GM21576 (cell line): Measurements from ENCODE around the gene RASGRP1.

Source experiments
- ATAC-seq: cut with Tn5 transposase; IDR thresholded peaks from one replicate; pipeline ENCODE4 v1.9.1; 2021; ENCODE audit warnings: mild to moderate bottlenecking, moderate library complexity; ENCODE audit not compliant: unreplicated experiment

The RASGRP1 gene

DNA sequence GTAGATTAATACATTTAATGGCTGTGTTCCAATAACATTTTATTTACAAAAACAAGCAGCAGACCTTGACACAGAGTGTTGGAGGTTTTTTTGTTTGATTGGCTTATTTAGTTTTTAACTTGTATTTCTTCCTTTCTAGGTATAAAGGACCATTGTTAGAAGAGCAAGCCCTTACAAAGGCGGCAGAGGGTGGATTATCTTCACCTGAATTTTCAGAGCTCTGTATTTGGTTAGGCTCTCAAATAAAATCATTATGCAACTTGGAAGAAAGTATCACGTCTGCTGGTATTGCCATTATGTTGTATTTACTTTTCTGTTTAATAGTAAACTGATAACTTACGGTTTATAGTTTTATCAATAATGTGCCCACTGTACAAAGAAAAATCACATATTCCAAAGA, 100.7 kb downstream of the RASGRP1 start:
- no peak for ATAC-seq

DNA sequence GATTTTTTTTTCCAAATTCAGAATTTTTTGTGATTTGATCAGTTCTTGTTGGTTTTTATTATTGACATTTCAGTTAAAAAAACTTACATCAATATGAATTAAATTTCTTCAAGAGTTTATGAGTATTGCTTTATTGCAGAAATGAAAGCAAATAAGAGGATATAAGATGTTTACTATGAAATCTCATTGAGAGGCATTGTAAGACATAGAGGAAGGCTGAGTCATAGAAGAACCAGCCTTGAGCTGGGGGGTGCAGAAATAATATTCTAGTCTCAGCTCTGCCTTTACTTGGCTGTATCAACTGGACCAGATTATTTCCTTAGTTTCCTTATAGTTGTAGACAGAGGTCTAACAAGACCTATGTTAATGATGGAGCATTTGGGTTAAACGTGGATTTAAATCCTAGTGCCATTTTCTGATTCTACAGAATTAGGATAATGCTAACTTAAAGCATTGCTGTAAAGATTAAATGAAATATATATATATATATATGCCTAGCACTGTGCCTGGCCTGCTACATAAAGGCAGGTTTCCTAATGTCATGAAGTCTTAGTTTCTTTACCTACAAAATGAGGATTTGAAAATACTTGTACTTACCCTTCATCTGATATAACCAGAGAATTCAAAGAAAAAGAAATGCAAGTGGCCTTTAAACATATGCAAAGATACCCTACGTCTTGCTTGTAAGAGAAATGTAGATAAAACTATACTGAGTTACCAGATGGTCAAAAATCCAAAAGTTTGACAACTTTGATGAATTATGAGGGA, 103.4 kb downstream of the RASGRP1 start:
- peak; percentile 82 for ATAC-seq

DNA sequence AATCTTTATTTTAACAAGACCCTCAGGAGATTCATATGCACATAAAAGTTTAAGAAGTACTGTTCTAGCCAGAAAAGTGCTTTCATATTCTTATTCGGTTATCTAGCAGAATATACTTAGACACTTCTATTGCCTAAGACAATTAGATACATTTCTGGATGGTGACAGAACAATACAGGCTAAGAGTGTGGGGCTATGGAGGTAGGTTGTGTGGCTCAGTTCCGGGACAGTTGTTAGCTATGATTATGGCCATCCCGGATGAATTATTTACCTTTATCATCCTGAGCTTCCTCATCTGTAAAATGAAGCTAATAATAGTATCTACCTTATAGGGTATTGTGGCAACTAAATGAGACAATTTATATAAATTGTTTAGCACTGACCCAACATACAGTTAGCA, 104.1 kb downstream of the RASGRP1 start:
- ATAC-seq, result no peak

DNA sequence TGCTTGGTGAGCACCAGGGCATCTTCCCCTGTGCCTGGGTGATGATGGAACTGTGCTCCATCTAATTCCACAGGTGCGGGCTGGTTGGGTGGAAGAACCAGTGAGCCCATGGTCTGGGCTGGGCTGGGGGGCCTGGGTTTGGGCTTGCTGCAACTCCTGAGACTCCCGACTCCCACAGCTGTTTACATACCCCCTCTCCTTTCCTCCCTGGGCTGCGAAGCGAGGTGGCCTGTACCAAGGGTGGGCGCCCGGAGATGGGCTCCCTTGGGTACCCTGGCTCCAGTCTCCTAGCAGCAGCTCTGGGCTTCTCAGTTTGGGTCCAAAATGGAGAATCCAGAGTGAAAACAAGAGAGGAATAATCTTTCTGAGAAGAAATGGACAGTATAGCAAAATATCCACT, 105.1 kb downstream of the RASGRP1 start:
- no peak for ATAC-seq

DNA sequence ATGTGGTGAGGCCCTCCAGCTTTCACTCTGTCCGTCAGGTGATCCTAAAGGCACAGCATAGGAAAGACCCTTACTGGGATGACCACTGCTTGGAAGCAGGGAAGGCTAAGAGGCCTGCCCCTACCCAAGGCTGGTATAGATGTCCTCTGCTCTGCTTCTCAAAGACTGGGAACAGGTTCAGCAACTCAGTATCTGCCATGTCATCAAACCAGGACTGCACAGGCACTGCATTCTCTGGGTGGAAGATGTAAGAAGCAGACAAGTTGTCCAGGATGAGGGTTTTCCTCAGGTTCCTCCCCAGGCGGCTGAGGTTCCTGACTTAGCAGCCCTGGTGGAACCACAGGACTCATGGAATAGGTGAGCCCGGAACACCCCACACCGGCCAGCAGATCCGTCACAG, 106.0 kb downstream of the RASGRP1 start:
- ATAC-seq, result no peak

DNA sequence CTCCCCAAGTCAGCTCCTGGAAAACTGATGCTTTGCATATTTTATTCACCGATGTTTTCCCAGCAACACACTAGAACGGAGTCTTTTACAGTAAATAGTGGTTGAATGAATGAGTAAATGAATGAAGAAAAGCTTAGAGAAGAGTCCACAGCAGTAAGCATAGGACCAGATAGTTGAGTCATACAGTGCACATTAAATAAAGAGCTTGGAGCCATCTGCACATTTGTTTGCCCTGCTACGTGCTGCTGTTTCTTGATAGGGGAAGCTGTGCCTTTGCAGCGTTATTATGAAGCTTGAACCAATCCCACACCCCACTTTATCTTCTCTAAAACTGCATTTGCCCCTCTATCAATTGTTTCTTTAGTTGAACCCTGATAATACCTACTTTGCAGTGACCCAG, 109.5 kb downstream of the RASGRP1 start:
- no peak for ATAC-seq

DNA sequence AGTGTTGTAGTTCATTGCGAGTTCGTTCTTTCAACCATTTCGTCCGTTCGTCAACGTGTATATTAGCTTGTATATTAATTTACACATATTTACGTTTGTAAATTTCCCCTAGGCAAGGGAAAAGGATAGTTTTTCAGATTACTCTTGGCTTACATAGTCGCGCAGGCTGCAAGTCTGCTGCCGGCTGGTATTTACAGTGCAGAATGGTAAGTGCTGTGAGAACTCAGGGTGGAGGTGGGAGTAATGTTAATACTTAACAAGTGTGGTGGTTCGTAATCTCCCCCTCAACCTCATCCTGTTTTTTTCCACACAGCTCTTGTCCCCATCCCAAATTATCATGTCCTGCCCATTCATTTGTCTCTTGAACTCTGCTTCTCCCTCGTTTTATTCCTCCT, 109.9 kb downstream of the RASGRP1 start:
- no peak for ATAC-seq

DNA sequence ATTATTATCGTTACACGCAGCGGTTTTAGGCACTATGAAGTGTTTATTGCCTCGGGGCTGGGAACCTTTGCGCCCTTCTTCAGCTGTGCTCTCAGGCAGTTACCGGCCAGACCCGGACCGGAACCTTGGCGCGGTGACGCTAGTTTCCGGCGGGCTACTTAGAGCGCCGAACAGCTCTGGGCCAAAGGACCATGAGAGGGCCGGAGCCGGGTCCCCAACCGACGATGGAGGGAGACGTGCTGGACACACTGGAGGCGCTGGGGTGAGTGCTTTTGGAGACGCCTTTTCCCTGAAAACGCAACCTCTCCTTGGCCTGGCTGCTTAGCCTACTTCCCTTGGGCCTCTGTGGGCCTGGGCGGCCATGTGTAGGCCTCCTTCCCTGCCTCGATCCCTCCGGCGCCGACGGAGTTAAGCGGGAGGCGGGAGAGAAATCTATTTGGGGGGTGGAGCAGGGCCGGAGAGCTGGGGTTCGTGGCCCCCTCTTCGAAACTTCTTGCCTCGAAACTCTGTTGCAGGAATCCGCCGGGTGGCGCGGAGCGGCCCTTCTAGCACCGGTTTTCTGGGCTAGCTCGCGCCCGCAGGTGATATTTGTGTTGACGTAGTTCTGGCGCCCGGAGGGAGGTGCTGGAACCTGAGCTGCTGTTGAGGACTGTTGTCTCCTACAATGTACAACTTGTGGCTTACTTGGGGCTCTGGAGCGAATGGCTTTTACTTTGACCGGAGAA, 110.5 kb downstream of the RASGRP1 start, which contains the start of gene FAM98B:
Gene FAM98B (plus strand): TSS at position 157 of the 725 bp plus-strand sequence. CDS start 35 bp downstream, at position 192.
- ATAC-seq, result peak; percentile 90

DNA sequence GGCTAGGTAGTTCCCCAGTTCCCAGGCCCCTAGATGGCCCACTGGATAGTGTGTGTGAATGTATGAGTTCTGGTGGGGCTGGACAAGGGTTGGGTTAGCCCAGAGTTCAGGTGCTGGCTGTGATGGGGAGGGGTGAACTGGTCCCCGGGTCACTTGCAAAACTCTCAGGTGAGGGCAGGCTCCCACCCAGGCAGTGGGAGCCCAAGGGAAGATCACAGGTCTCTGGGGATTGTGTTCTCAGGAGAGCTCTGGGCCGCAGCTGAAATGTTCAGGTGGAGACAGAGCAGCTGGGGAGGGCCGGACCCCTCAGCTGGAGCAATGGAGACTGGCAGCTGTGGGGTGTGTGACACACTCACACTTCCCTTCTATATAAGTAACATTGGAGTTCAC, 123.5 kb downstream of the RASGRP1 start:
- ATAC-seq, result no peak

DNA sequence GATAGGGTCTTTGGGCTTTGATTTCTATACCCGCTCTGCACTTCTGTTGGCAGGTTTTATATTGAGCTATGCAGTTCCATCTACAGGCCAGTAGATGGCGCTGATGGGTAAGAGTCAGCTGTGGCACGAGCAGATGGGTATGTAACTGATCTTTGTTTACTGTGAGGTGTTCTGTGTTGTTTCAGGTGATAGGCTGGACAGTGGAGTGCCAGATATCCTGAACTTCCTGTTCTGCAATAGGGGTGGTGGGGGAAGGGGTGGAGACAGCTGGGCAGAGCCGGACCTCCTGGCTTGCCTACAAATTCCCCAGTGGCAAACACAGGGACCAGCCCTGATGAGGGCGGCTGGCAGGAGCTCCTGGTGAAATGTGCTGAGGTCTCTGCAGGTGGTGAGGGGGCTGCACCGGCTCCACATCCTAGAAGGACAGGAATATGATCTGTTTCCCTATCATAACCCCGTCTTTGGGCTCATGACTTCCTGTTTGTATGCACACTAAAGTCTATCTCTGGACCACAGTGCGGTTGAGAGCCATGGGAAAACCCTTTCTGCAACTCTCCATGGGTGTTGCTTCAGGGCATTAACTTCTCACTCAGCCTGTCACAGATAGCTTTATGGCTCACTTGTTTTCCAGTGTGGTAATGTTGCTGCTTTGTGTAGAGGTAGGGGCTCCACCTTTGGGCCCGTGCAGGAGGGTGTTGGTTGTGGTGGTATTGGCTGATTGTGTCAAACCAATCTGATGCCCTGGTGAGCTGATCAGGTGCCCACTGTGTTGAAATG, 124.1 kb downstream of the RASGRP1 start:
- ATAC-seq, result peak; percentile 72
